NCI-H460 (cell line): ENCODE measurements around the gene RNF182. TPM values are rescaled to one million over a fixed set of nuclear protein-coding genes. Genes with fewer than 3 reads are reported as not detected.
"Not testable (repeated sequence)": the region's sequence is repeated elsewhere in the genome, so short reads cannot be mapped to it uniquely, and the experiment has no call there.

Experiments
- DNase-seq: peaks from one replicate; pipeline ENCODE4 v3.0.0-alpha.2; 2016; ENCODE audit warnings: low read depth; ENCODE audit errors: extremely low read depth
- total RNA-seq: library from RNA; depleted of rRNA; stranded (reverse); fragments of >200 nt; shearing (Covaris generic); gene quantifications from 2 replicates; pipeline ENCODE4 v1.2.3, GENCODE V29; 2014

The RNF182 gene
- total RNA-seq, 1 experiment from 2014 or later: 0.17 TPM

GRCh38 chr6:13916230-13916944 lies 8.4 kb upstream of the RNF182 start:
- DNase-seq: no peak

- DNase-seq: no peak
Observed at GRCh38 chr6:13917141-13917540, 7.6 kb upstream of the RNF182 start.

GRCh38 chr6:13918686-13919250 lies 6.0 kb upstream of the RNF182 start:
- DNase-seq: no peak

GRCh38 chr6:13919861-13920260 lies 4.9 kb upstream of the RNF182 start:
- no peak for DNase-seq

GRCh38 chr6:13920552-13920951 lies 4.2 kb upstream of the RNF182 start:
- no peak for DNase-seq

- DNase-seq: no peak
Observed at GRCh38 chr6:13922750-13923149, 2.0 kb upstream of the RNF182 start.

GRCh38 chr6:13923527-13924145 lies 1.1 kb upstream of the RNF182 start:
- DNase-seq: no peak

GRCh38 chr6:13924146-13924948 lies 405 bp upstream of the RNF182 start:
- no peak for DNase-seq

GRCh38 chr6:13926378-13926777 lies 1.6 kb downstream of the RNF182 start:
- DNase-seq: no peak

GRCh38 chr6:13927203-13927602 lies 2.5 kb downstream of the RNF182 start:
- DNase-seq: no peak

GRCh38 chr6:13929196-13929595 lies 4.4 kb downstream of the RNF182 start:
- no peak for DNase-seq

GRCh38 chr6:13931797-13932402 lies 7.1 kb downstream of the RNF182 start:
- DNase-seq: no peak

GRCh38 chr6:13932785-13933184 lies 8.0 kb downstream of the RNF182 start:
- DNase-seq: no peak

- DNase-seq: no peak
Observed at GRCh38 chr6:13934721-13935120, 10.0 kb downstream of the RNF182 start.

GRCh38 chr6:13935190-13935880 lies 10.6 kb downstream of the RNF182 start:
- no peak for DNase-seq

GRCh38 chr6:13935881-13936261 lies 11.1 kb downstream of the RNF182 start:
- not testable (repeated sequence) for DNase-seq

- DNase-seq: no peak
Observed at GRCh38 chr6:13941902-13942301, 17.1 kb downstream of the RNF182 start.

GRCh38 chr6:13943943-13944342 lies 19.2 kb downstream of the RNF182 start:
- DNase-seq: no peak

GRCh38 chr6:13946506-13946905 lies 21.8 kb downstream of the RNF182 start:
- DNase-seq: no peak

- no peak for DNase-seq
Observed at GRCh38 chr6:13947611-13948178, 22.9 kb downstream of the RNF182 start.
